HG02973 (cell line): Measurements from ENCODE around the gene GRIA3.
"Not testable (repeated sequence)": the region's sequence is repeated elsewhere in the genome, so short reads cannot be mapped to it uniquely, and the experiment has no call there.

ENCODE experiments used
- ATAC-seq: cut with Tn5 transposase; IDR thresholded peaks from one replicate; pipeline ENCODE4 v1.9.1; 2021; ENCODE audit warnings: moderate library complexity; ENCODE audit not compliant: unreplicated experiment

GRIA3 gene

DNA sequence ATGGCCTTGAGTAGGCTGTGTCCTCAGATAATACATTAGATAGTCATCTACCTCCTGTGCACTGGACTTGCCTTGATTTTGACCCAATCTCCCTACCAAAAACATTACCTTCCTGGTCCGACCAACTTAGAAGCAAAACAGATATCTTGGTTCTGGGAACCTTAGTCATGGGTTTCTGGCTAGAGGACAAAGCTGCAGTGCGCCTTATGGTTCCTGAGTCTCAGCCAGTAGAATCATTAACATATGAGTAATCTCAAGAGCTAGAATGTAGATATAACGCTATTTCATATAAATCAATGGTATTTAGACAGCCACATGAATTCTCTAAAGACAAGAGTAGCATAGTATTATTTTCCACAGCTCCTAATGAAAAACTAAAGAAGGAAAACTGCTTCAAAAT, 83.1 kb downstream of the GRIA3 start:
- ATAC-seq, result no peak

DNA sequence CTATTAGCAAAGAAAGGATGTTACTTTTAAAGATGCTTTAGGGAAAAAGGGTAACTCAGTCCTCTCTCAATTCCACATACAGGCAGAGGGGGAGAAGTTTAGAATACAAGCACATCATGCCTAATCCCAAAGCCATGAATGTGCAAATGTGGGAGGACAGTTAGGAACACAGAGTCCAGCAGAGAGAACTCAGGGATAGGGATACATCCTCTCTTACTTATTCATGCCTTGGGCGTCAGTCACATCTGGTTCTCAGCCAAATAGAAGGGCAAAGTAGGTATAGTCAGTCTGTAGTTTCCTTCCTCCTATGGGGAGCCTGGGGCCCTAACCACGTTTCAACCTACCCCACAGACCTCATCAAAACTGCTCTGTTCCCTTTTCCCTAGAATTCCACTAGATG, 87.8 kb downstream of the GRIA3 start:
- ATAC-seq, result no peak

DNA sequence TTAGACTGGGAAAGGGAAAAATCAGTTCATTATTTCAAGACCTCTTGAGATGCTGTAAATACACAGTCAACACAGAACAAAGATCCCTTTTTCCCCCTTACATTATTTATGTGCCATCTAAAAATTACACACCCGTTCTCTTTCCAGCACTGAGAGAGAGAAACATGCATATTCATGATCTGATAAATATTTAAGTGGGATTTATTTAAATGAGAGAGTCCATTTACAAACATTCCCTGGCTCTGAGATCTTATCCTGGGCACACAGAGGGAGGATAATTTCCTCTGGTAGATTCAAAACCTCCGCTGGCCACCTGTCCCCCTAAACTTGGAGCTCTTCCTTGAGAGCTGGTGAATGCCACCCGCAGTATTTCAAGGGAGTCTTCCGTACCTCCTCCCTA, 88.6 kb downstream of the GRIA3 start:
- no peak for ATAC-seq

DNA sequence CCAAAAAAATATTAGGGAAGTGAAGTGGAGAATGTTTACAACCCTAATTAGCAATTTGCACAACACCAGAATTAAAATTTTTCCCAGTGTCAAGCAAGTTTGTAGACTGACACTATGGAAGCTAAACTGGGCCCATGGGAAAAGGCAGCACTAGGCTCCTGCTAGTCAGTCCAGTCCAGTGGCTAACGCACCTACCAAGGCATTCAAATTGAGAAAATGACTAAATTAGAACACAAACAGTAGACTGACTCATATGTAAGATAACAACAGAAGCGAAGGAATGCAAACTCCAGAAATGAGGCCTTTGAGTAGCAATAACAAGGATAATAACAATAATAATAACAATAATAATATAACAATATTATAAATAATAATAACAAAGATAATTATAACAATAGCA, 90.7 kb downstream of the GRIA3 start:
- ATAC-seq, result no peak

DNA sequence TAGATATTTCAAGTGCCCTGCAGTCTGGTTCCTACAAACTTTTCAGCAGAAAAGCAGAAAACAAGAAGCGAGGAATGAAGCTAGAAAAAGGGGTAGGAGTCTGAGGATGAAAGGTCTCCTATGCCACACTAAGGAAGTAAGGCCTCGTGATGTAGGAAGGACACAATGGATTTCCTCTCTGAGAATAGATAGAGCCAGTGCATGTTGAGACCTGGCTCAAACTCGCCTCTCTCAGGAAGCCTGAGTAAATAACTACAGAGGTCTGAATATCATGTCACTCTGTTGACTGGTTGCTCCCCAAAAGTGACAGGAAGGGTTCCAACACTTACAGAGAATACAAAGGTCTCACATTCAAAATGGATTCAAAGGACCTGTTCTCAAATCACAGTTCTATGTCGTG, 93.3 kb downstream of the GRIA3 start:
- no peak for ATAC-seq

DNA sequence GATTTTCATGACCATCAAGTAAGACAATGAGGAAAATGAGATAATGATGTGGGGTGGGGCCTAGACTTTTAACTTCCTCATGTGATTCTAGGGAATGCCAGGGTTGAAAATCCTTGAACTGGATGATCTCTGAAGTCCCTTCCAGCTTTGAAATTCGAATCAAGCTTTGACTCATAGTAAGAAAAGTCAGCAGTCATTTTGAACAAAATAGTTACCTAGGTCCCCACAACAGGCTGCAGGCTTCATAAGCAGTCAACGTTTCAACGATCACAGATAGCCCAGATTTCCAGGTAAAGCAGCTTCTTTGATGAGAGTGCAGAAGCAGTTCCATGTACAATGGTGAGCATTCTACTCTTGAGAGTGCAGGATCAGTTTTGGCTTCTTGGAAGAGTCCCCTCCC, 93.7 kb downstream of the GRIA3 start:
- no peak for ATAC-seq

DNA sequence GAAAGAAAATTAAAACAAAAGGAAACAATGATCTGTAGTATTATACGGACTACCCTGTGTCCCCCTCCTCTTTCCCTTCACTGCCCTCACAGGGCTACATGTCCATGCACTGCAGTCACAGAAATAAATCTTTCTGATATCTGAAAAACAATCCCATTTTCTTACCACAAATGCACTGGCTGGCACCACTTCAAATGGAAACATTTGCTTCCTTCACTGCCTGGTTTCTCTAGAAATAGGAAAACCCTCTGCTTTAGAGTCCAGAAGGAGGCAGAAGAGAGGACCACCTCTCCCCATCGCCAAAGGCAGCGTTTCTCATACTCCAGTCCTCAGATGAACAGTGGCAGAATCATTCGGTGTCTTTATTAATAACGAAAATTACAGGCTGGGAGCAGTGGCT, 98.2 kb downstream of the GRIA3 start:
- no peak for ATAC-seq

DNA sequence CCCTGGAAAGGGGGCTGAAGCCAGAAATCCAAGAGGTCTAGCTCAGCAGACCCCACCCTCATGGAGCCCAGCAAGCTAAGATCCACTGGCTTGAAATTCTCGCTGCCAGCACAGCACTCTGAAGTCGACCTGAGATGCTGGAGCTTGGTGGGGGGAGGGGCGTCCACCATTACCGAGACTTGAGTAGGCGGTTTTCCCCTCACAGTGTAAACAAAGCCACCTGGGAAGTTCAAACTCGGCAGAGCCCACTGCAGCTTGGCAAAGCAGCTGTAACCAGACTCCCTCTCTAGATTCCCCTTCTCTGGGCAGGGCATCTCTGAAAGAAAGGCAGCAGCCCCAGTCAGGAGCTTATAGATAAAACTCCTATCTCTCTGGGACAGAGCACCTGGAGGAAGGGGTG, 99.3 kb downstream of the GRIA3 start:
- not testable (repeated sequence) for ATAC-seq

DNA sequence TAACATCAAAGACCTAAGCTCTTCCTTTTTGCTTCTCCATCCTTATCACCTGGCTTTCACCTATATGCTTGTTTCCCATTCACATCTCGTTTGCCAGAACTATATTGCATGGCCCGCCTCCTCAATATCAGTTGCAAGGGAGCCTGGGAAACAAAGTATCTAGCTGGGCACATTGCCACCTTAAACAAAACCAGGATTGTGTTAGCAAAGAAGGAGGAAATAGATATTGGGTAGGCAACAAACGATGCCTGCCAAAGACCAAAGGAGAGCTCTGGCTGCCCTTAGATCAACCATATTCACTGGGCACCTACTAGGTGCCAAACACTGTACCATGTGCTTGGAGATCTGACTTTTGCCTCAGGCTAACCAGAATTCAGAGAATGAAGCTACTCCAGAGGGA, 107.5 kb downstream of the GRIA3 start:
- no peak for ATAC-seq

DNA sequence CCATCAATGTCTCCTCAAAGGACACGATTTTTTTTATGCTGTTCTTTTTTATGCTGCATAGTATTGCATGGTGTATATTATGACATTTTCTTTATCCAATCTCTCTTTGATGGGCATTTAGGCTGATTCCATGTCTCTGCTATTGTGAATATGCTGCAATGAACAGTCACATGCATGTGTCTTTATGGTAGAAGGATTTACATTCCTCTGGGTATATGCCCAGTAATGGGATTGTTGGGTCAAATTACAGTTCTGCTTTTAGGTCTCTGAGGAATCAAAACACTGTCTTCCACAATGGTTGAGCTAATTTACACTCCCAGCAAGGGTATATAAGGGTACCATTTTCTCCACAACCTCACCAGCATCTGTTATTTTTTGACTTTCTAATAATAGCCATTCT, 113.9 kb downstream of the GRIA3 start:
- no peak for ATAC-seq

DNA sequence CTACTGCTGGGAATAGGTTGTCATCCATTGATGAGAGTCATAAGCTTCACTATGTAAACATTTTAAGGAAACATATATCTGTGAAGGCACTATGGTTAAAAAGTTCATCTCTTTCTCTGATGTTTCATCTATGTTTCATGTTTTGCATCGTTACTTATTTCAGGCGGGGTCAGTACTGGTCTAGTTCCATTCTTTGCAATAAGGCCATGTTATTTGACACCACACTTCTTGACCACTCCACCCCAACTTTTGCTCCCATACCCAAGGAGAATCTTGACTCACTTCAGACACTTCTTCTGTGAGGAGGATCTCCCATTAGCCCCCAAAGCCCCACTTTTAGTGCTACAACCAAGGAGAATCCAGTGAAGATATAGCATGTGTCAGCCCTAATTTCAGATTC, 119.4 kb downstream of the GRIA3 start:
- ATAC-seq, result no peak

DNA sequence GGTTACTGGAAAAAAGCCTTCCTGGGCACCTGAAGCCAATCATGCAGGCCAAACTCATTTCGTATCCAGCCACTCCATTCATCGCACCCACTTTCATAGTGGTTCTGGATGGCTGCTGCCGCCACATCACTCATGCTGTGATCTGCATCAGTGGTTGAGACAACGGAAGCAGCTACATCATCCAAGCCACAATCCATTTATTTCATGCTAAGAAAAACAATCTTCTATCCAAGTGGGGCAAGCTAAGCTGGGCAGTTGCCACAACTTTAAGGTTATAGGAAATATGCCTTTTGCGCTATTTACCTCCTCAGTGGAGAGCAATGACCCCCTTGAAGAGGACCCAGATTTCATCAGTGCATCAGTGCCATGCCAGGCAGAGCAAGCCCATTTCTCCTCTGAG, 124.6 kb downstream of the GRIA3 start:
- ATAC-seq, result no peak

DNA sequence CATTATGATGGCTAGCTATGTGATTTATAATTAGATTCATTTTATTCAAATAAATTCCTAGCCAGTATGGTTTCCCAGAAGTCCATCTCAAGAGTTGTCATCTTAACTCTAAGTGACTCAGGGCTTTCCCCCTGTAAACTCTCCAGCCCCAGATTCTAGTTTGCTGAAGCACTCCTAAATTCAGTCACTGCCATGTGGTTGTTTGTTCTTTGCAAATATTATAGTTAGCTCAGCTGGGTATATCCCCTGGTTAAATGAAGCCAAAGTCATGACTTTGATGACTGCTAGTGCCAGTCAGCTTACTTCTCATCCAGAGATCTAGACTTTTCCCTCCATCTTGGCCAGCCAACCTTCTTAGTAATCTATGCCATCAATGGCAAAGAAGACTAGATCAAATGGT, 126.0 kb downstream of the GRIA3 start:
- no peak for ATAC-seq

DNA sequence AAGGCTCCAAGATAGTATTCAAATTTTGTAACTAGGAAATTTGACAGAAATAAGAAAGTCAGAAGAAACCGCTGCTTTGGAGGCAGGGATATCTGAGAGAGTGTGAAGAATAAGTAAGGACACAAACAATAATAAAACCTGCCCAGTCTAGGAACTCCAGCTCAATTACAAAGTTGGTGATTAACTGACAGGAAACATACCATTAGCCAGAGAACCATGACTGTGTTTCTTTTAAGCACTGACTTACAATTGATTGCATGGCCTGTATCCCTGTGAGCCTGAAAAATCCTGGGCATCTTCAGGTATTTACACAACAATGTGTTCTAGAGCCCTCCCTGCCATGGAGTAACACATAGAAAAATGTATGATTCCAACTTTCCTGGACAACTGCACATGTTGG, 127.4 kb downstream of the GRIA3 start:
- no peak for ATAC-seq

DNA sequence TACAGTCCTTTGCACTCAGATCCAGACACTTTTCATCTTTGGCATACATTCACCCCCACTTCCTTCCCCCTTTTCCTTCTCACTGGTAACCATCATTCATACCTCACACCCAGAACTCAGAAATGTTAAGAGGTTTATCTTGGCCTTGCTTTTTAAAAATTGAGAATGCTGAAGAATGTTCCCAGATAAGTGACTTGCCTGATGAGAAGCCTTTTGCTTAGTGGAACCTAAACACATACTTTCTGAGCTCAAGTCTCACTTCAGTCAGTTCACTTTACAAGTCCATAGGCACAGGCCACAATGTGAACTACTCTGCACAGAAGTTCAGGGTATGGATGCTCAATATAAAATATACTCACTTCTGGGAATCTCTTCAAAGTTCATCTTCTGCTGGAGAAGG, 129.4 kb downstream of the GRIA3 start:
- no peak for ATAC-seq

DNA sequence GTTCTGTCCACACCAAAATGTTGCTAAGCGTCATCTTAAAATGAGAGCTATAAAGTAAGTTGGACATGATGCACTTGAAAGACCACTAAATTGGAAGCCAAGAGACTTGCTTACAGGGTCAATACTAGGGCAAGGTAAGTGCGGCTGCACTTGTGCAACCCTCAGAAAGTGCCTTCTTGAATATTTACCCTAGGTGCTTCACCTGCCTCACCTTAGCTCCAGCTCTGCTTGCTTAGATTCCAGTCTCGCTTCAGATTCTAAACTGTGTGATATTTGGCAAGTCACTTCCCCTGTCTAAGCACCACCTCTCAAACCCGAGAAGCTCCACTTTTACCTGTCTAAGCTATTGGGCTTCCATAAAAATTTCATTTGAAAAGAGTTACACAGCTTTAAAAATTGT, 136.5 kb downstream of the GRIA3 start:
- no peak for ATAC-seq

DNA sequence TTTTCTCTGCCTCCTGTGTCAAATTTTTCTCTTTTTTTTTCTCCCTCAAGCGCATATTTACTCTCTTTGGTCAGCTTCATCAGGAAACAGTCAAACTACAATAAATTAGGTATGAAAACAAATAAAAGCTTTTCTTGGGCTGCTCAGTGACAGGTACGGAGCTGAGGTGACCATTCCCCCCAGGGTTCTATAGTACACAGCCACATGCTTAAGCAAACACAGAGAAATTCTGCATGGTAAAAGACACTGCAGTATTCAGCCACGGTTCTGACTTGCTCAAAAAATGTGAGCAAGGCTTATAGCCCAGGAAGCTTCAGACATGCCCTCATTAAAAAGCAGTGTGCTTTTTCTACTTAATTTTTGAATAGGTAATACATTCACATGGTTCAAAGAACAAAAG, 138.5 kb downstream of the GRIA3 start:
- no peak for ATAC-seq

DNA sequence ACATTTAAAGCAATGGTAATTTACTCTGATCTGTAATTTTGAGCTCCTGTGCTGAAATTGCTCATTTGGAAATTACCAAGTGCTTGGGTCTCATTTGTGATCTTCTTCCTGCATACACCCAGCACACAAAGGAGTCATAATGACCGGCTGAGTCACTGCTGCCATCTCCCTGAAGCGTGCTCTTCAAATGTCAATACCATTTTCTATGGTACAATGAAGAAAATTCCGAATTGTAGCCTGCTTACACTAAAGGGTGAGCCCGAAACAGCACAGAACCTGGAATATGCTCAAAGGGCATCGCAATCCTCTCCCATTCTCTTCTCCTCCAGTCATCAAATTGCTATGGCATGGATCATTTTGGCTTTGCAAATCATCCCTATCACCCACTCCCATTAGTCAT, 140.5 kb downstream of the GRIA3 start:
- ATAC-seq, result no peak

DNA sequence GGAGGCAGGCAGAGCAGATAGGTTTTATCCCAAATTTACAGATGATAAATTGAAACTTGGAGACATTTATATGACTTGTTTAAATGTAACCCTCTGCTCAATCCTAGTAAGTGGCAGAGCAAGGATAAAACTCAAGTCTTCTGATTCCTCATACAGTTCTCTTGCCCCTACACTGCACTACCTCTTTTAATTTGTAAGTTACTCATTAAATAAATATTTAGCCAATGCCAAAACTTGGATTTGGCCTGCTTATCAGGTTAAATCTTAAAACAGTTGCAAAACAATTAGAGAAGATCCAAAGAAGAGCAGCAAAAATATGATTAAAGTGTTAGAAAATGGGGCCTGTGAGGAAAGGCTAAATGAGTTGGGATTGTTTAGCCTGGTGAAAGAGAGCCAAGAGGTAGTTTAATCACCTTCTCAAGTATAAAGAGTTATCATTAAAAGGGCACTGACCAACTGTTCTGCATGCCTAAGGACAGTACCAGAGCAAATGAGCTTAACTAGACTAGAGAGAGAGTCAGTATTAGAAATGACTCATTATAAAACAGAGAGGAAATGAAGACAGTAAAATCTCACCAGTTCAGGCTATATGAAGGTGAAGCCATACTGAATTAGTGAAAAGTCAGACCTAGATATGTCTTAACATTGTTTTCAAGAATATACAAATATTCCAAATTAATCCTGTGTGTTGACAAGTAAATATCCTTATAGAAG, 146.3 kb downstream of the GRIA3 start:
- peak; percentile 92 for ATAC-seq

DNA sequence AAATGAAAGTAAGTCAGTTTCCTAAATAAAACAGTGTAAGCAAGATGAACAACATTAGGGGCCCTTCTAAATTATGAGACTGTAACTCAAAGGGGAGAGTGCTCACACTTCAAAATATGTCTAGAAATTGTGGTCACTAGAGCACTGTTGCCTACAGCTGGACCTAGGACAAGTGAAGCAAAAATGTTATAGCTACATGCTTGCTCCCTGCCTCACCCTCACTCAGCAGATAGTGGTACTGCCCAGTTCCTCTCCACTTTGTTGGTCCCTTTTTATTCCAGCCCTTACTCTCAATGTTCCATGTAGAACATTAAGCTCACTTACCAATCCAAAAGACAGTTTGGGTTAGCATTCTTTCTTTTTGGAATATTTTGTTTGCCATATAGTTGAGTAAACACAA, 147.3 kb downstream of the GRIA3 start:
- ATAC-seq, result no peak

DNA sequence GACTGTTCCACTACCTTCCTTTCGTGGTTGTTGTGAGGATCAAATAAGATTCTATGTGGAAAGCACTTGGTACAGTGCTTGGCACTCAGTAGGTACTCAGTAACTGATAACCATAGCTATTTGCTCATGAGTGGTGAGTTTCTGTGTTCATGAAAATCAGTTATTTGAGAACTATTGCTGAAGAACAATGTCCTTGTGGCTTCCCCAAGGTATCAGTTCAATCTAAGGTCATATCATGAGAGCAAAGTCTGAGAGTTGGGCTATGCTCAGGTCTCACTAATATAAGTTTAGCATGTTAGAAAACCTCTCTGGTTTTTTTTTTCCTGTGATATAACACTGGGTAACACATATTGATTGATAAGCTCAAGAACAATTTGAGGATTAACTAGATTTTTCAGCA, 147.8 kb downstream of the GRIA3 start:
- ATAC-seq, result no peak

DNA sequence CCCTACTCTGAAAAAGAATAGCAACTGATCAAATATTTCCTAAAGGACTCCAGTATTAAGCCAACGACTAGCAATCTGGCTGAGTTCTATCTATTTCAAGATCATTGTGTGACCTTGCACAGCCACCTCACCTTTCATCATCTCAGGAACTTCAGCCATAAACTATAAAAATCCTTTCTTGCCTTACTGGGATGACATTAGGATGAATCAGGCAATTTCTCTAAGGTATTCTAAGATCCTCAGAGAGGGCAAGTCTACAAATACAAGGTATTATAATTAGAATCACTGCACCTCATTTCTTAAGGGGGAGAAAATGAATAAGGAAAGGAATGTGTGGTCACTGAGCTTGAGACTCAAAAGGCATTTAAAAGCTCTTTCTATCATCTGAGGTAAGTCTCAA, 152.6 kb downstream of the GRIA3 start:
- ATAC-seq, result no peak

DNA sequence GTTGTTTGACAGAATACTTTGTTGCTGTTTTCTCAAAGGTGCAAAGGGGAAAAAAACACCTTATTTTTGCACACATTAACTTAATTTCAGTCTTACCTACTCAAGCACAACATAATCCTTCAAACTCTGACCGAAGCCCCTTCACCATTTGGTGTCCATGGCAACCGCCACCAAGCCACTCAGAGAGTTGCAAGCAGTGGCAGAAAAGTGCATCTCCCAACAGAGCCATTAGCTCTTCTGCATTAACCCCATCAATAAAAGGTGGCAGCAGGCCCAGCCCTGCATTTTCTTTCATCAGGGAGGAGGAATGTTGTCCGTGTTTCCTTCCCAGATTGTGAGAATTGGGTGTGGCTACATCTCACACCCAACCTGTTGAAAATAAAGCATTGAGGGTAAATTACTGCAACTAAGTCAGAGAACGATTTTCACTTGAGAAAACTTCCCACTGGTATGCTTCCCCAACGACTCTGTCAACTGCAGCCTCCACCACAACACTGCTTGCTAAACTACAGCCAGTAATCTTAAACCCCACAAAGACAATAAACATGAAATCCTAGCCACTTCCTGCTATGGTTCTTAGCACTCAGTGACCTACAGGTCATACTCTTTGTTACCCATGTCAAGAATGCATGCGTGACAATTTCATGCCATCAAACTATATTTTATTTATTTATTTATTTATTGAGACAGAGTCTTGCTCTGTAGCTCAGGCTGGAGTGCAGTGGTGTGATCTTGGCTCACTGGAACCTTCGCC, 154.0 kb downstream of the GRIA3 start:
- no peak for ATAC-seq
